Measurements from ENCODE around the gene MRPL11.

MRPL11 gene

GRCh38 chr11:66475349-66476172 is 36.9 kb upstream of the MRPL11 start:
- Histone ChIP-seq H3K36me3 (ENCODE audit: control insufficient read depth in 1 of 2, insufficient read depth in 2 of 2, low read length in 2 of 2) (peaks cover 18 to 53% of the 10 kb centered on the region in 2 donors), H3K4me1 (ENCODE audit: control insufficient read depth in 1 of 2, insufficient read depth in 2 of 2, low read length in 2 of 2) (peaks cover 0 to 9% of the 10 kb centered on the region in 2 donors), H3K27ac (ENCODE audit: low read length) (no peak overlapping the region), H3K9me3 (ENCODE audit: control insufficient read depth in 1 of 2, low read length in 2 of 2) (no peaks in the 10 kb centered on the region), H3K27me3 (ENCODE audit: low read depth, low read length) (no peaks in the 10 kb centered on the region), H3K4me3 (ENCODE audit: low read depth in 1 of 2, low read length in 2 of 2) (no peak overlapping the region)

- Histone ChIP-seq H3K36me3 (ENCODE audit: control insufficient read depth in 1 of 2, insufficient read depth in 2 of 2, low read length in 2 of 2) (peaks cover 18 to 55% of the 10 kb centered on the region in 2 donors), H3K27me3 (ENCODE audit: low read depth, low read length) (no peaks in the 10 kb centered on the region), H3K27ac (ENCODE audit: low read length) (no peak overlapping the region), H3K9me3 (ENCODE audit: control insufficient read depth in 1 of 2, low read length in 2 of 2) (no peaks in the 10 kb centered on the region), H3K4me3 (ENCODE audit: low read depth in 1 of 2, low read length in 2 of 2) (no peak overlapping the region), H3K4me1 (ENCODE audit: control insufficient read depth in 1 of 2, insufficient read depth in 2 of 2, low read length in 2 of 2) (peaks cover 0 to 2% of the 10 kb centered on the region in 2 donors)
Measured at GRCh38 chr11:66473608-66474515, 35.2 kb upstream of the MRPL11 start.

DNA sequence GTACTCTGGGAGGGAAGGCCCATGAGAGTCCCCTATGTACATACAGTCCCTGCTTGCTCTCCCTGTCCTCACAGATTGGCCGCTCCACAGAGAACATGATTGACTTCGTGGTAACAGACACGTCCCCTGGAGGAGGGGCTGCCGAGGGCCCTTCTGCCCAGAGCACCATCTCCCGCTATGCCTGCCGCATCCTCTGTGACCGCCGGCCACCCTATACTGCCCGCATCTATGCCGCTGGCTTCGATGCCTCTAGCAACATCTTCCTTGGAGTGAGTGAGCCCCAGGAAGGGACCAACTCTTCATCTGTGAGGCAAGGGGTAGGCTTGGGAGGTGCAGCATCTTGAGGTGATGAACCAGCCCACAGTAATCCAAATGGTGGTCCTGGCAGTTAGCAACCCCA is 34.5 kb upstream of the MRPL11 start:
- H3K27me3 ChIP-seq (ENCODE audit: low read depth, low read length), result no peaks in the 10 kb centered on the region
- no peaks in the 10 kb centered on the region for H3K9me3 ChIP-seq (ENCODE audit: control insufficient read depth in 1 of 2, low read length in 2 of 2)
- H3K4me3 ChIP-seq (ENCODE audit: low read depth in 1 of 2, low read length in 2 of 2), result no peak overlapping the region
- H3K4me1 ChIP-seq (ENCODE audit: control insufficient read depth in 1 of 2, insufficient read depth in 2 of 2, low read length in 2 of 2), result peaks cover 0 to under 1% of the 10 kb centered on the region in 2 donors
- peaks cover 18 to 55% of the 10 kb centered on the region in 2 donors for H3K36me3 ChIP-seq (ENCODE audit: control insufficient read depth in 1 of 2, insufficient read depth in 2 of 2, low read length in 2 of 2)
- H3K27ac ChIP-seq (ENCODE audit: low read length), result no peak overlapping the region

DNA sequence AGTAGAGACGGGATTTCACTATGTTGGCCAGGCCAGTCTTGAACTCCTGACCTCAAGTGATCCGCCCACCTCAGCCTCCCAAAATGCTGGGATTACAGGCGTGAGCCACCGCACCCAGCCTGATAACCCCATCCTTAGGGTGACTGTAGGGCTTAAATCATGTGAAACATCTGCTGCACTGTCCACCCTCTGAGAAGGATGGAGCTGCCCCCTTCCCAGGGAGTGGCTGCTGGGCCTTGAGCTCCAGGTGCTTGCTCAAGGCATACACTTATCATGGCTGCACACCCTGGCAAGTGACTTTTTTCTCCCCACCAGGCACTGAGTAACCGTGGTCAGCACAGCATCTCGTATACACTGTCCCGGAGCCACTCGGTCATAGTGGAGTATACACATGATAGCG is 33.4 kb upstream of the MRPL11 start:
- Histone ChIP-seq H3K27ac (ENCODE audit: low read length) (no peak overlapping the region), H3K9me3 (ENCODE audit: control insufficient read depth in 1 of 2, low read length in 2 of 2) (no peaks in the 10 kb centered on the region), H3K4me1 (ENCODE audit: control insufficient read depth in 1 of 2, insufficient read depth in 2 of 2, low read length in 2 of 2) (peaks cover 6 to 10% of the 10 kb centered on the region in 2 donors), H3K36me3 (ENCODE audit: control insufficient read depth in 1 of 2, insufficient read depth in 2 of 2, low read length in 2 of 2) (peaks cover 18 to 55% of the 10 kb centered on the region in 2 donors), H3K27me3 (ENCODE audit: low read depth, low read length) (no peaks in the 10 kb centered on the region), H3K4me3 (ENCODE audit: low read depth in 1 of 2, low read length in 2 of 2) (no peak overlapping the region)

DNA sequence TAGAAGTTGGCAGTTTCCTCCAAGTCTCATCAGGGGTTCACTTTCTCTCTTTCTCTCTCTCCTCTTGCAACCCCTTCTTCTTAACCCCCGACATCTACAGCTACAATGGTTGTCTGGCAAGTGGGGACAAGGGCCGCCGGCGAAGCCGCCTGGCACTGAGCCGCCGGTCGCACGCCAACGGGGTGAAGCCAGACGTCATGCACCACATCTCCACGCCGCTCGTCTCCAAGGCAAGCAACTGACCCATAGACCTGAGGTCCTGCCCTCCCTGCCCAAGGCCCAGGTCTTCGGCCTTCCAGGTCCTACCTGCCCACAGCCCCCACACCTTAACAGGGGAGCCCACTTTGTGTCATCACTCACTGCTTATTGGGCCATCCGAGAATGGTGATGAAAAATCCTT is 32.5 kb upstream of the MRPL11 start:
- H3K27me3 ChIP-seq (ENCODE audit: low read depth, low read length), result no peaks in the 10 kb centered on the region
- H3K9me3 ChIP-seq (ENCODE audit: control insufficient read depth in 1 of 2, low read length in 2 of 2), result no peaks in the 10 kb centered on the region
- no peak overlapping the region for H3K4me3 ChIP-seq (ENCODE audit: low read depth in 1 of 2, low read length in 2 of 2)
- H3K27ac ChIP-seq (ENCODE audit: low read length), result no peak overlapping the region
- peaks cover 6 to 10% of the 10 kb centered on the region in 2 donors for H3K4me1 ChIP-seq (ENCODE audit: control insufficient read depth in 1 of 2, insufficient read depth in 2 of 2, low read length in 2 of 2)
- peaks cover 18 to 51% of the 10 kb centered on the region in 2 donors for H3K36me3 ChIP-seq (ENCODE audit: control insufficient read depth in 1 of 2, insufficient read depth in 2 of 2, low read length in 2 of 2)

DNA sequence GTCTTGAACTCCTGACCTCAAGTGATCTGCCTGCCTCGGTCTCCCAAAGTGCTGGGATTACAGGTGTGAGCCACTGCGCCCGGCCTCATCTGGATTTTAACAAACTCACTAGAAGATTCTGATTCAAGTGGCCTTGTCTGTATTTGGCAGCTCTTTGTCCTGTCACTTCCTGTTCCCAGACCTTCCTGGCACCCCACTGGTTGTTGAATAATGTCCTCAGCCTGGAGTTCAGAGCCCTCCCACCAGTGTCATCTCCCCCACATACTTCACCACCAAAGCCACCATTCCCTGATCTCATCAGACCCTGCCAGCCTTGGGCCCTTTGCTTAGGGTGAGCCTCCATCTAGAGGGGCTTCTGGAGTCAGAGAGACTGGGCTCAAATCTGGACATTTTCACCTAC is 31.4 kb upstream of the MRPL11 start:
- H3K4me3 ChIP-seq (ENCODE audit: low read depth in 1 of 2, low read length in 2 of 2), result no peak overlapping the region
- peaks cover 18 to 40% of the 10 kb centered on the region in 2 donors for H3K36me3 ChIP-seq (ENCODE audit: control insufficient read depth in 1 of 2, insufficient read depth in 2 of 2, low read length in 2 of 2)
- H3K27me3 ChIP-seq (ENCODE audit: low read depth, low read length), result no peaks in the 10 kb centered on the region
- H3K27ac ChIP-seq (ENCODE audit: low read length), result no peak overlapping the region
- peaks cover 6 to 10% of the 10 kb centered on the region in 2 donors for H3K4me1 ChIP-seq (ENCODE audit: control insufficient read depth in 1 of 2, insufficient read depth in 2 of 2, low read length in 2 of 2)
- H3K9me3 ChIP-seq (ENCODE audit: control insufficient read depth in 1 of 2, low read length in 2 of 2), result no peaks in the 10 kb centered on the region

DNA sequence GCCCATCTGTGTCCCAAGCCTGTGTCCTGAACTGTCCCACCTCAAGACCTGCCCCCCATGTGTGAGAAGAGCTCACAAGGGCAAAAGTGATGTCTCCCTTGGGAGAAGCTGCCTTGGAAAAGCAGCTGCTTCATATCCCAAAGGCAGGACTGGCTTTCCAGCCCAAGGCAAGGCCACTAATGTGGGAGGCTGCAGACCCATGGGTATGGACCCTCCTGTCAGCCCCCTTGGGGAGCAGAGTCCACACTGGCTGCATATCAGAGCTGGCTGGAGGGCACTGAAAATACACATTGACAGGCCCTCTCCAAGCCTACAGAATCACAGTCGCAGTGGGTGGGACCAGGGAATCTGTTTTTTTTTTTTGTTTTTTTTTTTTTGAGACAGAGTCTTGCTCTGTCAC is 30.8 kb upstream of the MRPL11 start:
- no peaks in the 10 kb centered on the region for H3K9me3 ChIP-seq (ENCODE audit: control insufficient read depth in 1 of 2, low read length in 2 of 2)
- H3K4me3 ChIP-seq (ENCODE audit: low read depth in 1 of 2, low read length in 2 of 2), result no peak overlapping the region
- no peaks in the 10 kb centered on the region for H3K27me3 ChIP-seq (ENCODE audit: low read depth, low read length)
- H3K36me3 ChIP-seq (ENCODE audit: control insufficient read depth in 1 of 2, insufficient read depth in 2 of 2, low read length in 2 of 2), result peaks cover 18 to 36% of the 10 kb centered on the region in 2 donors
- peaks cover 6 to 10% of the 10 kb centered on the region in 2 donors for H3K4me1 ChIP-seq (ENCODE audit: control insufficient read depth in 1 of 2, insufficient read depth in 2 of 2, low read length in 2 of 2)
- no peak overlapping the region for H3K27ac ChIP-seq (ENCODE audit: low read length)

DNA sequence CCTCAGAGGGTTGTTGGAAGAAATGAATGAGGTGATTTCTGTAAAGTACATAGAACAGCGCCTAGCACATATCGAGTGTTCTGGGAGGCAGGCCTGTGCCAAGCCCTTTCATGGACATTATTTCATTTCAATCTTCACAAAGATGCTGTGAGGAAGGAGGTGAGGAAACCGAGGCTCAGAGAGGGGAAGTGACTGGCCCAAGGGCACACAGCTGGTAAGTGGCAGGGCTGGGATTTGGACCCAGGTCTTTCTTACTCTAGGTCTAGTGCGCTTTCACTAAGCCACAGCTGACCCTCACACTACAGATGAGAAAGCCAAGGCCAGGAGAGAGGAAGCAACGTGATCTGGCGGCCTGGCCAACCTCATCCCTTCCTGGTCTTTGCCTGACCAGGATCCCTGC is 30.0 kb upstream of the MRPL11 start:
- H3K4me1 ChIP-seq (ENCODE audit: control insufficient read depth in 1 of 2, insufficient read depth in 2 of 2, low read length in 2 of 2), result peaks cover 6 to 10% of the 10 kb centered on the region in 2 donors
- peaks cover 12 to 29% of the 10 kb centered on the region in 2 donors for H3K36me3 ChIP-seq (ENCODE audit: control insufficient read depth in 1 of 2, insufficient read depth in 2 of 2, low read length in 2 of 2)
- no peak overlapping the region for H3K27ac ChIP-seq (ENCODE audit: low read length)
- no peaks in the 10 kb centered on the region for H3K9me3 ChIP-seq (ENCODE audit: control insufficient read depth in 1 of 2, low read length in 2 of 2)
- no peak overlapping the region for H3K4me3 ChIP-seq (ENCODE audit: low read depth in 1 of 2, low read length in 2 of 2)
- H3K27me3 ChIP-seq (ENCODE audit: low read depth, low read length), result no peaks in the 10 kb centered on the region

- peak overlapping the region; percentile 50 to 71 for H3K4me3 ChIP-seq (ENCODE audit: low read depth in 1 of 2, low read length in 2 of 2)
- H3K36me3 ChIP-seq (ENCODE audit: control insufficient read depth in 1 of 2, insufficient read depth in 2 of 2, low read length in 2 of 2), result peaks cover 7 to 20% of the 10 kb centered on the region in 2 donors
- peaks cover 6 to 10% of the 10 kb centered on the region in 2 donors for H3K4me1 ChIP-seq (ENCODE audit: control insufficient read depth in 1 of 2, insufficient read depth in 2 of 2, low read length in 2 of 2)
- H3K27me3 ChIP-seq (ENCODE audit: low read depth, low read length), result no peaks in the 10 kb centered on the region
- H3K9me3 ChIP-seq (ENCODE audit: control insufficient read depth in 1 of 2, low read length in 2 of 2), result no peaks in the 10 kb centered on the region
- H3K27ac ChIP-seq (ENCODE audit: low read length), result no peak overlapping the region
Measured at GRCh38 chr11:66467756-66468155, 29.1 kb upstream of the MRPL11 start.

GRCh38 chr11:66467034-66467659 is 28.5 kb upstream of the MRPL11 start:
- Histone ChIP-seq H3K9me3 (ENCODE audit: control insufficient read depth in 1 of 2, low read length in 2 of 2) (no peaks in the 10 kb centered on the region), H3K27me3 (ENCODE audit: low read depth, low read length) (no peaks in the 10 kb centered on the region), H3K36me3 (ENCODE audit: control insufficient read depth in 1 of 2, insufficient read depth in 2 of 2, low read length in 2 of 2) (peaks cover 3 to 14% of the 10 kb centered on the region in 2 donors), H3K27ac (ENCODE audit: low read length) (no peak overlapping the region), H3K4me3 (ENCODE audit: low read depth in 1 of 2, low read length in 2 of 2) (peak overlapping the region; percentile 50 to 71), H3K4me1 (ENCODE audit: control insufficient read depth in 1 of 2, insufficient read depth in 2 of 2, low read length in 2 of 2) (peaks cover 6 to 10% of the 10 kb centered on the region in 2 donors)

Measured in muscle layer of duodenum (tissue), 2 donors.